HG02678 (cell line): ENCODE results near the gene ZNF181.
"Not testable (repeated sequence)": the region's sequence is repeated elsewhere in the genome, so short reads cannot be mapped to it uniquely, and the experiment has no call there.

ENCODE experiments used
- ATAC-seq: cut with Tn5 transposase; IDR thresholded peaks from one replicate; pipeline ENCODE4 v1.9.1; 2021; ENCODE audit warnings: mild to moderate bottlenecking, moderate library complexity; ENCODE audit not compliant: unreplicated experiment

Gene ZNF181

DNA sequence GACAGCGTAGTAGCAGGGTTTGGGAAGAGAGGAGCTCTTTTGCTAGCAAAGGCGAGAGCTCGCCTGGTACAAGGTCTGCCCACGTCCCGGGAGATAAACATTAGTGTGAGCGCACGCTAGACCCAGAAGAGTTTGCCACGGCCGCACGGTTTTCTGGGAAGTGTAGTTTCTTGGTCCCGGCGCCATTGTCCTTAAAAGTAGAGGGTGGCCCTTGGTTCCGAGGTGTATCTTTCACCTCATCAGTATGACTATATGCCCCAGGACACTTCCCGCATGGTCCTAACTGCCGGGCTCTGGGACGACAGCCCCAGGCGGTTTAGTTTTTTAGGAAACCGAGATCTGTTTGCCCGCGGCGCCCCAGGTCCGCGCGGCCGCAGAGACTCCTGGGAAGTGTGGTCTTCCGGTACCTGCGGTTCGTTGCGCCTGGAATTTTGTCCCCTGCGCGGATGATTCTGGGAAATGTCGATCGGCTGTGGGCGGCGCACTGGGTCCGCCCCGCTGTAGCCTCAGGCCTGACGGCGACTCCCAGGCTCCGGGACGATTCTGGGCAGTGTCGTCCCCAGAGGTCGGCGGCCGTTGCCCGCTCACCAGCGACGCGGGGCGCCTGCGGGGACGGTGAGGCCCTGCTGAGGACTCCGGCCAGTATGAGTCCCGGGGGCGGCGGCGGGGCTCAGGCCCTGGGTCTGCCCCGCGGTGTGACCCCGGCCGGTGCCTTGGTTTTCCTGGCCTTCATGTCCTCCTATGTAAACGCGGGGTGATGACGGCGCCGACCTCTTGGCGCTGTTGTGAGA is at the start of gene ZNF181:
Gene ZNF181 (plus strand): TSS at position 498 of the 791 bp plus-strand sequence. CDS start 795 bp downstream, outside the sequence.
- ATAC-seq, result peak; percentile 83

DNA sequence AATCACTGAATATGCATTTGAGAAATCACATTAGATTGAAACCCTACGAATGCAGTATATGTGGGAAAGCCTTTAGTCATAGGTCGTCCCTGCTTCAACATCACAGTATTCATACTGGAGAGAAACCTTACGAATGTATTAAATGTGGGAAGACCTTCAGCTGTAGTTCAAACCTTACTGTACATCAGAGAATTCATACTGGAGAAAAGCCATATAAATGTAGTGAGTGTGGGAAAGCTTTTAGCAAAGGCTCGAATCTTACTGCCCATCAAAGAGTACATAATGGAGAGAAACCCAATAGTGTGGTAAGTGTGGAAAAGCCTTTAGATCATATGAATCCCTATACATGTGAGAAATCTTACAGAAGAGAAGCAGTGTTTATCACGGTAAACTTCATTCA is 48.8 kb upstream of the ZNF181 start:
- not testable (repeated sequence) for ATAC-seq

DNA sequence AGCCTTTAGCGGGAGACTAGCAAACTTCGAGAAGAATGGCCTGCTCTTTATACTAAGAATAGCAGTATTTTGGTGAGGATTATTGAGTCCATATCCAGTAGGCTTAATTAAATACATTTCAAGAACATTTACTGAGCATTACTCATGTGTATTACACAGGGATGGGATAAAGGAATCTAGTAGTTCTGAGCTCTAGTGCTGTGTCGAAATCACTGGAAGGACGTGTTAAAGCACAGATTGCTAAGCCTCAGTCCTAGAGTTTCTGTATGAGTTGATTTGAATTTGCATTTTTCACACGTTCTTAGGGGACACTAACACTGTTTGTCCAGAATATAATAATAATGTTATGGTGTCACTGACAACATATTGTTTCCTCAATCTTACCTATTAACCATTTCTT is 47.6 kb upstream of the ZNF181 start:
- ATAC-seq, result no peak

DNA sequence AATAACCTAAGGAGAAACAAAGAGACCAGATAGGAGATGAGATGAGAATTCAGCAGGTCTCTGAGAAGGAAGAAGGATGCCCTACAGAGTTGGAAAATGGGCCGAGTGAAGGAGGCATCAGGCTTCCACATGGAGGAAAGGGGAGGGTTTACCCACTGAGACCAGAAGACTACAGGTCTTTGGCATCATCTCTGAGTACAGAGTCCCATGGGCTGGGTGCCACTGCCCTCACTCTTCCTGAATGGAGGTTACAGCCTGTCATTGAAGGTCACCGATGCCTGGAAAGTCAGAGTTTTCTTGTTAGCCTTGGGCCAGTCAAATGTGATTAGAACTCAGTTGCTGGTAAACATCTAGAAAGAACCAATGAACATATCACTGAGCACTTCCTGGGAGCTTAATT is 46.7 kb upstream of the ZNF181 start:
- no peak for ATAC-seq

DNA sequence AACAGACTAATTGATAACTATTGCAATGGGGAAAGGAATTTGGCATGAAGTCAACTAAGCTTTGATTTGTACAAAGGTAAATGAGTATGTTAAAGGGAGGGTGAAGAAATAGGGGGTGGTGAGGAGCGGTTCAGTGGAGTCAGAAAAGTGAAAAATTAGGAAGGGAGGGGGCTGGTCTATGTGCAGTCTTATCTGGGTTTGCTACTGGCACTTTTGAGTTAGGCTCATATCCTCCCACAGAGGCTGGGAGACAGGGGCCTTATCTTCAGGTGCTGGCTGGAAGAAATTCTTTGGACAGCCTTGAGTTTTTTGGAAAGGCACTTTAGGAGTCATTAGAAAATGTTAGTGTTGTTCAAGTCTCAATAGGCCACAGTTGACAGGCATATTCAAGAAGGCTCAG is 45.5 kb upstream of the ZNF181 start:
- no peak for ATAC-seq

DNA sequence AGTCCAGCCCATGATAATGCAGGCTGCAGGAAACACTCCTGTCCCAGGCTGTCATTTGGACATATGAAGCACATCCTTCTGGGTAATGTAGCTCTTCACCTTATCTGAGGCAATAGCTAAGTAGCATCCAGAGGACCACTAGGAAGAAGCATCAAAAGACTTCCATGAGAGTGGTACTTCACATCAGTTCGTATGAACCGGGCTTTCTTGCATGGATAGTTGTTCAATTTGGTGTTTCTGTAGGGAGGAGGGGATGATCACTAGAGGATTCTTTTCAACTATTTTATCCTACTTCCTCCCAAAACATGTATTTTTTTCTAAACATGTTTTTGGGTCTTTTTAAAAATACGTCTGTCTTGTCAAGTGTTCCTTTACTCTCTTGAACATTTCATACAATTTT is 43.7 kb upstream of the ZNF181 start:
- no peak for ATAC-seq

DNA sequence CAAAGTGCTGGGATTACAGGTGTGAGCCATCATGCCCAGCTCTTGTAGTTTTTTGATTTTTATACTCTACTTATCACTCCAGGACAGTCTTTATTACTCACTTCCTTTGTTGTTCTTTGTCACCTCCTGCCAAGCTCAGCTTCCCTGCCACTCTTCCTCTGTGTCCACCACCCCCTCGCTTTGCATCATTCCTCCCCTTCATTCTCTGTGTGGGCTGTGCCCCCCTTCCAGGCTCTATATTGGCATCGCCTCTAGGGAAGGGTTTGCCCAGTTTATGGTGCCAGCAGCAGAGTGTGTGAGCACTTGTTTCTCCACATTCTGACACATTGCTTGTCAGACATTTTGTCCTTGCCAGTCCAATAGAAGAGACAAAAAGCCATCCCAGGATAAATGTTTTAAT is 41.5 kb upstream of the ZNF181 start:
- ATAC-seq, result no peak

DNA sequence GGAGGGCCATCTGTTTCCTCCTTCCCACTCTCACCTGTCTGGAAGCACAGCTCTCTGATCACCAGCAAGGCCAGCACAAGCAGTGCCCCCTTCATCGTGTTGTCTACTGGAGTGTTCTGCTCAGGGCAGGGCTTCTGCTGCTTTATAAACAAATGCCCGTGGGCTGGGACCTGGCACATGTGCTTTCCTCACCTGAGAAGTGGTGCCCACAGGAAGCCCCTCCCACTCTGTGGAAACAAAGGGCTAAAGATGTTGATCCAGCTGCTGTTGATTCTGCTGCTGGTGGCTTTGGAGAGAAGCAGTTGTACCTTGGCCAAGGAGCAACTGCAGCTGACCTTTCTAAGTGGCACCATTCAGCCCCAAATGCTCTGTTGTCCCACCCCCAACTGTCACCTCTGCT is 26.4 kb upstream of the ZNF181 start:
- ATAC-seq, result no peak

DNA sequence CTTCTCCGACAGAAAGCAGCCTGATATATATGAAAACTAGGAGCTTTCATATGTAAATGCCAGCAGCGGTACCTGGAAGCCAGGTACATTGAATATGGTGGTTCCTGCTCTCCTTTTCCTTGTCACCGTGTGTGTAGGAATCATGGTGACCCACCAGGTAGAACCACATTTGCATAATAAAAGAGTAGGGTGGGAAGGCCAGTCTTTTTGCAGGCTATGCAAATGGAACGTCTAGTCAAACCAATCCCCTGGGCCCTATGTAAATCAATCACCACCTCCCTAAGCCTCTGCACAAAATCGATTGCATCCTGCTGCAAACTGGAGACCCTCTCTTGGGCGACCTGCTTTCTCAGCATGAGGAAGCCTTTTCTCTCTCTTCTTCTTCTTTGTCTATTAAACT is 22.2 kb upstream of the ZNF181 start:
- ATAC-seq, result no peak

DNA sequence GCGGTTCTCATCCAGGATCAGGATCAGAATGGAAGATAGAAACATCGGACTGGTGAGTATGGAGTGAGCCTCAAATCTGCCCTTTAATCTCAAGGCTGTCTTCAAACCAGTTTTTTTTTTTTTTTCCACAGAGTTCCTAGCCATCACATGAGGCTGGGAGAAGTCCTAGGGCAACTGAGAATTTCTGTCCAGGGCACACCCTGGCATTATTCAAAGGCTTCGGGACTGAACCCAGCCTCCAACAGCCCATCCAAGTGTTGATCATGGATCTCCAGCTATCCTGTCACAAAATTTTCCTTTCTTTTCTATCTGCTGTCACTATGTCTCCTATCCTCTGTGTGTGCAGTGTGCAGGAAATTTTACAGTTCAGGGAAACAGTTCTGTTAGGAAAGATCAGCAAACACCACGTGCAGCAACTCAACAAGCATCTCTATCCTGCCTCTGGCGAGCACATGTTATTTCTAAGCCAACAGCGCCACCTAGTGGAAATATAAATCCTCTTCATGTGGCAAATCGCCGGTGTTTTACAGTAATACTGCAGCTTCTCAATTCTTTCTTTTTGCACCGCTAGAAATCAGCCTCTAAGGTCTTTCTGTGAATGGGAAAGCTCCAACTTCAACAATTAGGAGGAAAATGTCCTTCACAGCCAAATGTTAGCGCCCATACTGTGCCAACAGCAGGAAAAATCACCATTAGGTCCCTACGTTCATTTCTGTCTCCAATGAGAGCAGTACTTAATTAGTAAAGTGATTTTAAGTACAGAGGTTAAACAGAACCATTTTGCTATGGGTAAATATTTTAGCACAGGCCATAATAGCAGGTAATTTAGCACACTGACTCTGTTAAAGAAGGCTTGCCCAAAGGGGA is 21.4 kb upstream of the ZNF181 start:
- no peak for ATAC-seq

DNA sequence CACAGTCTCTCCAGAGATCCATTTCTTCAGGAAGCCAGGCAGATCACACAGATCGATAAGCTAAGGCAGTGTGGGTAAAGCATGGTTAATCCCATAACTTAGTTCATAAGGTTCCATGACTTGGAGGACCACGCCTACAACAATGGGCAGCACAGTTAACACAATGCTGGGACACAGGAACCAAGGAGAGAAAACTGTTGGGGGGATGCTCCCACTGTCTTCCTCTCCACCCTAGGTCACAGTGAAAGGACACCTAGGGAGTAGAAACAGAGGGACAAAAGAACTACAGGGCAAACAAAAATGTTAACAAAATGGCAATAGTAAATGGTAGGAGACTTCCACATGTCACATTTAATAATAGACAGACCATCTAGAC is 20.8 kb upstream of the ZNF181 start:
- ATAC-seq, result no peak

DNA sequence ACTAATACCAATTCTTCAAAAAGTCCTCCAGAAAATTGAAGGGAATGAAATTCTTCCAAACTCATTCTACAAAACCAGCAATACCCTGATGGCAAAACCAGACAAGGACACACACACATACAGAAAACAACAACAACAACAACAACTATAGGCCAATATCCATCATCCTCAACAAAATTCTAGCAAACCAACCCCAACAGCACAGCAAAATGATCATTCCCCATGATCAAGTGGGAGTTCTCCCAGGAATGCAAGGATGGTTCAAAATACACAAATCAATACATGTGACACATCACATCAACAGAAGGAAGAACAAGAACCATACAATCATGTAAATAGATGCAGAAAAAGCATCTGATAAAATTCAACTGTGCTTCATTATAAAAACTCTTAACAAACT is 18.7 kb upstream of the ZNF181 start:
- no peak for ATAC-seq

DNA sequence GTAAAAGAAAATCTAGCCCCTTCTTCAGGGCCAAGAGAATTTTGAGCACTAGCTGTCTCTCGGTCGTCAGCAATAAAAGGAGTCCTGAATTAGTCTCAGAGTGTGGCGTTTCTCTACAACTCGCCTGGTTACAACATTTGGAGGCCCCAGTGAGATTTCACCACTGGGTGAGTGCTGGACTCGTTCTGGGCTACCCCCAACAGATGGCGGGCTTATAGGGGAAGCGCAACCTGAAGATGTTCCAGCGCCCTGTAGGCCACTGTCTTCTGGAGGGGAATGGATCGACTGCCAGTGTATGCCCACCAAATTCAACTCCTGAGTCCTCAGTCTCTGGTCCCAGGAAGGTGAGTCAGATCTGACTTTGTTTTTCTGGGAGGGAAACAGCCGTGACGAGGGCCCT is 11.7 kb upstream of the ZNF181 start:
- no peak for ATAC-seq

DNA sequence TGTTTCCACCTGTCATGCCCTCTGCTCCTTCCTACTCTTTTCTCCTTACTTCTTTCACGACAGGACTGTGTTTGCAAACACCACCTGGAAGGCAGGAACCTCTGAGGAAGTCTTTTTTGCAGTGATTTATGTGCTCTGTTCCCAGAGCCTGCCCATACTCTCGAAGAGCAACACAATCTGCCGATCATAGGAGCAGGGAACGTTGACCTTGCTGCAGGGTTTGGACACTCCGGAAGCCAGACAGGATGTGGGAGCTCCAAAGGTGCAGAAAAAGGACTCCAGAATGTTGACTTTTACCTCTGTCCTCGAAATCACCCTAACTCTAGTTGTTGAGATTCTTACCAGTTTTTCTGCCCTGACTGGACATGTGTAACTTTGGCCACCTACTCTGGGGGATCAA is 8.6 kb upstream of the ZNF181 start:
- ATAC-seq, result no peak

DNA sequence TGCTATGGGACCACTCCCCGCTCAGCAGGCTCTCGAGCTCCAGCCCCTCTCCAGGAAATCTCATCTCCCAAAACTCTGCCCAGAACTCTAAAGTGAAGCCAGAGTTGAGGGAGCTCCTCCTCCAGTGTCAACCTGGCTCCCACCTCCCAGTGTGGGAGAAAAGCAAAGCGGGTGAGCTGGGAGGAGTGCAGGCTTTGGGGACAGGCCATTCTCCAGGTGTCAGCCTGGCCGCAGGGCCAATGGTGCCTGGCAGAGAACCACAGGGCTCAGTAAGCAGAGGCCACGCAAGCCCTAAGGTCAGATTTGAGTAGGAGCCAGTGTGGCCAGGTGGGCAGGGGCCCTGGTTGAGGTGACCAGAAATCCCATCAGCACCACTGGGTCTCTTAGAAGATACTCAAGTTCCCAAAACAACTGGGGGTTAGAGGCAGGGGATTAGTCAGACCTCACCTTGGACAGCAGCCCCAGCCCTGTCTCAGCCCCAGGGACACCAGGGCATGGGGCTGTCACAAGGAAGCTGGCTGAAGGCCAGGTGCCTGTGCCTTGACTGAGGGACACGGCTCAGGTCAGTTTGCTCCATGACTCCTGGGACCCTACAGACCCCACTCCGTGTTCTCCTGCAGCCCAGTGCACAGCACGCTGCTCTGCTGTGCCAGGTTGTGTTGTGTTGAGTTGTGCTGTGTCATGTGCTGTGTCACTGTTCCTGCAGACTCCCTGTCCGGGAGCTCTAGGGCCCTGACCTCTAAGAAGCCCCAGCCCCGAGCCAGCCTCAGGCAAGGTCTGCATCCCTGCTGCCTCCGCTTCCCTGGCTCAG is 2.8 kb upstream of the ZNF181 start:
- ATAC-seq, result no peak

DNA sequence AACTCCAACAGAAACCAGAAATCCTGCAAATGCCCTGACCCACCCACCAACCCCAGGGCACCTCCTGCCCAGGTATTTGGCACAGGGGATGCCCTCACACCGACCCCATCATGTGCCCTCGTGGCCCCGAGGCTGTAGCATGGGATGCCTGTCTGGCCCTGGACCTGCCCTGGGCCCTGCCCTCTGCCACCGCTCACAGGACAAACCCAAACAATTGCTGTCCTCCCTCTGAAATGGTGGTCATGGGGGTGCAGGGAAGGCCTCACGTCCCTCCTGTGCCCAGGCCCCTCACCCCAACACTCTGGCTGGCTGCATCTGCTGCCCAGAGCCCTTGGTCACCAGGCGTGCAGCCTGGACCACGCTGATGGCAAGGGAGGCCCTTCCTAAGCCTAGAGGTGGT is 2.1 kb upstream of the ZNF181 start:
- no peak for ATAC-seq

DNA sequence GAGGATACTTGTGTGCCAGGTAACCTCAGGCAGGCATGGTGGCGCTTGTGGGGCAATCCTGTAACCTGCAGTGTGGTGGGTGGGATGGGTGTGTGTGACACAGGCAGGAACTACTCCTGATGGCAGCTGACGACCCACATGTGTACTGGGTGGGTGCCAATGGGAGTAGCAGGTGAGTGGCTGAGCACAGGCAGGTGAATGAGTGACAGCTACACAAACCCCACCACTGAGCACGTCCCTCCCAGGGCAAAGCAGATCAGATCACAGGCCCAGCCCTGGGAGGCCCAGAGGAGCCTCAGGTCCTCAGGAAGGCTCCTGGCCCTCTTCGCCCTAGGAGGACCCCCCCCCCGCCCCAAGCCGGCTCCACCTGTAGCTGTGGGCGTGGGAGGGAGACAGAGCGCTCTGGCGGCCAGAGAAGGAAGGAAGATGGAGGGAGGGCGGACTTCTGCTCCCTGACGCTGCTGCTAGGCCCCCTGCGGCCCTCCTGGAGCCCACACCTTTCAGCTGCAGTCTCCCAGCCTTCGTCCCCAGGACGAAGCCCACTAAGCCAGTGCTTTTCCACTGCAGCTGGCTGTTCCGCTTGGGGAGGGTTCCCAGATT is 1.3 kb upstream of the ZNF181 start:
- ATAC-seq, result no peak

DNA sequence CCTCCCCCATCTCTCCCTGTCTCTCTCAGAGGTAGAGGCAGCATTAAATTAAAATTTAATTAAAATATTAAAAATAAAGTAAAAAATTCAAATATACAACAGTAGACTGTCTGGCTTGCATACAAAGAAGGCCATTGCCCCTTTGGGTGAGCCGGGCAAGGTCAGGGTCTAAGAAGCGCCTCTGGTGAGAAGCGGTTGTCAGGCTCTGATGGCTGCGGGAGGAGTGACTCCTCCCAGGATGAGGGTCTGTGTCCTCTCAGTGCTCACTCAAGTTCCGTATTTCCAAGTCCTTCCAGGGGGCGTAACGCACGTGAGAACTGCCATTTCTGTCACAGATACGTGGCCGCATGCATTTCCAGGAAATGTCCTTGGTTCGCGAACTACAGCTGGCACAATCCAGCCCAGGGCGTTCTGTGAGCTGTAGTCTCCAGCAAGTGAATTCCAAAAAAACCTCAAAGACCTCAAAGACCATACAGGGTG is 737 bp upstream of the ZNF181 start:
- ATAC-seq, result peak; percentile 4

DNA sequence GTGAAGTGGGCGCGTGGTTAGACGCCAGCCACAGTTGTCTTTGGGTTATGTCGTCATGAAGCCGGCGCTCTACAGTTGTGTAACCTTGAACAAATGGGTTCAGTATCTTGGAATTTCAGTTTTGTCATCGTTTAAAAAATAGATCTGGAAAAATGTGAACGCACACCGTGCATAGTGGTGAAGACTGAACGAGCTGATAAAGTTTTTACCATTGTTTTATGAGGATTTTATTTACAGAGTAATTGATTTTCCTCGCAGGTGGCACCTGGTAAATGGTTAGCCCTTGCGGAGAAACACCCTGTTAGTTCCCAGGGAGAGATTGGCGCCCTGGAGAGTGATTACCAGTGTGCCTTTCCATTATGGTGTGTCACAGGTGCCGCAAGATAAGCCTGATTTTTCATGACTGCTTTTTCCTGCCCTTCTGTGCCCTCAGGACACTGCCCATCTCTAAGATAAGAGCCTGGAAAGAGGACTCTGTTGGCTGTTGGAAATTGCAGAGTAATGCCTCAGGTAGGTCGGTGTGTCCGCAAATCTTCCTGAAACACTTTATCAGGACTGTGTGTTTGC is 577 bp downstream of the ZNF181 start:
- ATAC-seq, result no peak

DNA sequence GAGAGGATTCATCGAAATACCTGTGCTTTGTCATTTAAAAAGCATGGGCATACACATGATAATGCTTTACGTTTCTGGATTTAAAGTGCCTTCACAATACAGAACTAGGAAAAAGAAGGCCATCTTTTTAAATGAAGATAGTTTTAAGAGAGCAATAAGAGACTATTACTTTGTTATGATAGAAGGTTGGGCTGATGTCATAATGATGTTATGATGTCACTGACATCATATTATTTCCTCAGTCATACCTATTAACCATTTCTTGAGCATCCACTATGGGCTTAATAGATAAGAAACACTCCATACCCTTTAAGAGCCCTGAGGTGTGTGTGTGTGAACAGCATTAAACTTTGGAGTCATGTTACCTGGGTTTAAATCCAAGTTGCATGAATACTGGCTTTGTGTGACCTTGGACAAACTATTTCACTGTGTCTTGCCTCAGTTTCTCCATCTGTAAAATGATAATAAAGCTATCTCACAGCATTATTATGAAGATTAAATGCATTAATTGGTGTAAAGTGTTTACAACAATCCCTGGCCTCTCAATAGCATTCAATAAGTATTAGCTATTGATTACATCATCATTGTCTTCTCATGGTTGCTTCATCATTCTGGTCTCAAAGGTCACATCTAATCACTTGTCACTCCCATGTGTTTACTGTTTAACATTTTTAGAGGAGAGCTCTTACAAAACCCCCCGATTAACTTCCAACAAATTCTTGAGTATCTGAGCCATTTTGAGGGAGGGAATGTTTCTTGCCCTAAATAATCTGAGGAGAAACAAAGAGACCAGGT is 11.1 kb downstream of the ZNF181 start:
- ATAC-seq, result no peak
